Vagina (tissue), 2 donors: ENCODE measurements around the gene ANO6.

Experiments used
- POLR2A ChIP-seq, 2 donors: fragments of 450-650 bp; IDR thresholded peaks; one replicate each; pipeline ENCODE4 v1.6.1; 2017; ENCODE audit warnings: antibody characterized with exemption in 2 of 2, mild to moderate bottlenecking in 2 of 2, moderate library complexity in 2 of 2
- TF ChIP-seq, protein P1 (sequence below), 3 experiments: fragments of 450-650 bp in 2 of 3; fragments of 200-600 bp in 1 of 3; sonication (generic) in 1 of 3; IDR thresholded peaks; one replicate each; pipeline ENCODE4 v1.5.1; 2017 to 2019; ENCODE audit warnings: antibody characterized with exemption in 3 of 3, mild to moderate bottlenecking in 2 of 3, moderate library complexity in 2 of 3

DNA sequence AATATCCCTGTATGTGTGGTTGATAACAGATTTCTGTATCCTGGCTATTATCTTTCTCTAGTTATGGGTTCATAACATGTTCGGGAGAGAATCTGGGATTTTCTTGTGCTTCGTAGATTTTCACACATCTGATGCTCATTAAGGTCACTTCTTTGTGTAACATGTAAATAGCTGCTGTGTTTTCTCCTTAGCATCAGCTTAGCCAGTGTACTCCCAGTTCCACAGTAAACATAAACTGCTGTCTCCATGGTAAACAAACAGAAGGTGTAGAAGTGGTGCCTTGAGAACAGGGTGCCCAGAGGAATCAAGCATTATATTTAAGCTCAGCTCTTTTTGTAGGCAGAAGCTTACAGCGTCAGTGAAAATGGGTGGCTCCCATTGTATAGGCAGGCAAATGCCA lies 88.0 kb downstream of the ANO6 start:
- TF ChIP-seq, protein P1, sequence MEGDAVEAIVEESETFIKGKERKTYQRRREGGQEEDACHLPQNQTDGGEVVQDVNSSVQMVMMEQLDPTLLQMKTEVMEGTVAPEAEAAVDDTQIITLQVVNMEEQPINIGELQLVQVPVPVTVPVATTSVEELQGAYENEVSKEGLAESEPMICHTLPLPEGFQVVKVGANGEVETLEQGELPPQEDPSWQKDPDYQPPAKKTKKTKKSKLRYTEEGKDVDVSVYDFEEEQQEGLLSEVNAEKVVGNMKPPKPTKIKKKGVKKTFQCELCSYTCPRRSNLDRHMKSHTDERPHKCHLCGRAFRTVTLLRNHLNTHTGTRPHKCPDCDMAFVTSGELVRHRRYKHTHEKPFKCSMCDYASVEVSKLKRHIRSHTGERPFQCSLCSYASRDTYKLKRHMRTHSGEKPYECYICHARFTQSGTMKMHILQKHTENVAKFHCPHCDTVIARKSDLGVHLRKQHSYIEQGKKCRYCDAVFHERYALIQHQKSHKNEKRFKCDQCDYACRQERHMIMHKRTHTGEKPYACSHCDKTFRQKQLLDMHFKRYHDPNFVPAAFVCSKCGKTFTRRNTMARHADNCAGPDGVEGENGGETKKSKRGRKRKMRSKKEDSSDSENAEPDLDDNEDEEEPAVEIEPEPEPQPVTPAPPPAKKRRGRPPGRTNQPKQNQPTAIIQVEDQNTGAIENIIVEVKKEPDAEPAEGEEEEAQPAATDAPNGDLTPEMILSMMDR (IDR thresholded peaks at IDR 0.05), result no peak
- TF ChIP-seq POLR2A (IDR thresholded peaks at IDR 0.05), result no peak
